NT2/D1 (cell line): ENCODE data around the gene GAB3.

Experiments used
- SUZ12 ChIP-seq: IDR thresholded peaks from 2 replicates; pipeline ENCODE4 v1.6.1; 2011; ENCODE audit not compliant: insufficient read length, insufficient read depth; ENCODE audit errors: extremely low read depth
- YY1 ChIP-seq: IDR thresholded peaks from 2 replicates; pipeline ENCODE4 v1.6.1; 2011; ENCODE audit not compliant: insufficient read length, insufficient read depth
- ZNF274 ChIP-seq: IDR thresholded peaks from 2 replicates; pipeline ENCODE4 v1.6.1; 2011; ENCODE audit warnings: mild to moderate bottlenecking, low read depth, low read length

- TF ChIP-seq YY1 = no peak
- TF ChIP-seq ZNF274 = no peak
- TF ChIP-seq SUZ12 = no peak
Measured at GRCh38 chrX:154742613-154743012, 8.3 kb downstream of the GAB3 start.
